CD8-positive, alpha-beta memory T cell (primary cell): ENCODE measurements around the gene CBARP. TPM values are rescaled to one million over a fixed set of nuclear protein-coding genes. Genes with fewer than 3 reads are reported as not detected.
"Not testable (repeated sequence)": the region's sequence is repeated elsewhere in the genome, so short reads cannot be mapped to it uniquely, and the experiment has no call there.

Experiments
- CTCF ChIA-PET: fragments of 350-600 bp; sonication (Branson Sonifier 250); formaldehyde crosslinking; loops from one replicate; lab custom pipeline; 2021; ENCODE audit warnings: antibody characterized with exemption; lab: Charles Lee
- POLR2A ChIA-PET: fragments of 350-600 bp; sonication (Branson Sonifier 250); formaldehyde crosslinking; loops from one replicate; lab custom pipeline; 2021; ENCODE audit warnings: antibody characterized with exemption; lab: Charles Lee
- DNase-seq, 5 donors: peaks; one replicate each; pipeline versions ENCODE4 v3.0.0 to v3.0.0-alpha.2; 2020 to 2022; ENCODE audit warnings: mixed read lengths in 1 of 5
- H3K27ac ChIP-seq: one replicate; pipeline ENCODE4 v1.7.0; 2013; ENCODE audit warnings: low read depth, mild to moderate bottlenecking, low read length, moderate library complexity
- H3K27me3 ChIP-seq: 2 replicates; pipeline ENCODE4 v1.7.0; 2013; ENCODE audit warnings: low read length, mild to moderate bottlenecking; ENCODE audit not compliant: insufficient read depth, poor library complexity, severe bottlenecking
- H3K36me3 ChIP-seq: 2 replicates; pipeline ENCODE4 v1.7.0; 2013; ENCODE audit warnings: mild to moderate bottlenecking, low read length, moderate library complexity; ENCODE audit not compliant: insufficient read depth
- H3K4me1 ChIP-seq: 2 replicates; pipeline ENCODE4 v1.7.0; 2013; ENCODE audit warnings: mild to moderate bottlenecking, low read length, moderate library complexity; ENCODE audit not compliant: insufficient read depth
- H3K4me3 ChIP-seq: 2 replicates; pipeline ENCODE4 v1.7.0; 2013; ENCODE audit warnings: mild to moderate bottlenecking, low read length
- H3K9me3 ChIP-seq: 2 replicates; pipeline ENCODE4 v1.7.0; 2013; ENCODE audit warnings: mild to moderate bottlenecking, low read length
- H3K27ac Mint-ChIP-seq, 8 donors: one replicate each; pipeline ENCODE4 v1.8.0; 2020 to 2021; ENCODE audit warnings: mixed read lengths in 8 of 8, mild to moderate bottlenecking in 6 of 8, inconsistent platforms in 3 of 8, moderate library complexity in 3 of 8
- H3K27me3 Mint-ChIP-seq, 2 donors: one replicate each; pipeline ENCODE4 v1.8.0; 2020 to 2021; ENCODE audit warnings: mixed read lengths in 2 of 2, mild to moderate bottlenecking in 1 of 2, moderate library complexity in 1 of 2
- H3K36me3 Mint-ChIP-seq, 3 donors: one replicate each; pipeline ENCODE4 v1.8.0; 2020 to 2021; ENCODE audit warnings: mixed read lengths in 3 of 3, inconsistent platforms in 1 of 3, mild to moderate bottlenecking in 1 of 3
- H3K4me1 Mint-ChIP-seq, 3 donors: one replicate each; pipeline ENCODE4 v1.8.0; 2020 to 2021; ENCODE audit warnings: mixed read lengths in 3 of 3, inconsistent platforms in 1 of 3, mild to moderate bottlenecking in 1 of 3
- H3K4me3 Mint-ChIP-seq, 7 donors: one replicate each; pipeline ENCODE4 v1.8.0; 2020 to 2021; ENCODE audit warnings: mixed read lengths in 7 of 7, mild to moderate bottlenecking in 6 of 7, moderate library complexity in 4 of 7, inconsistent platforms in 2 of 7
- H3K9me3 Mint-ChIP-seq, 5 donors: one replicate each; pipeline ENCODE4 v1.8.0; 2020 to 2022; ENCODE audit warnings: mixed read lengths in 5 of 5, mild to moderate bottlenecking in 3 of 5, moderate library complexity in 2 of 5, inconsistent platforms in 1 of 5
- polyA plus RNA-seq: library from polyadenylated mRNA; unstranded; fragments of 300-500 nt; fragmentation: Illumina TruSeq; gene quantifications from one replicate; pipeline ENCODE4 v1.2.3, GENCODE V29; 2021
- total RNA-seq, 2 experiments: library from RNA; stranded (reverse); gene quantifications; one replicate each; pipeline ENCODE4 v1.2.3, GENCODE V29; 2021

The CBARP gene
- total and polyA plus RNA-seq, 3 experiments from 2014 or later = 0.22 to 0.80 TPM; not detected in 1

- Mint-ChIP-seq H3K27ac (peak overlapping the region; percentile 79 to 98 (median 92)), H3K4me1 (peaks cover 17 to 52% (median 30%) of the 10 kb centered on the region in 3 donors), H3K9me3 (no peaks in the 10 kb centered on the region), H3K27me3 (no peaks in the 10 kb centered on the region), H3K4me3 (peak overlapping the region; percentile 92 to 98 (median 95)), H3K36me3 (peaks cover 0 to 27% (median 0%) of the 10 kb centered on the region in 3 donors)
- peak overlapping the region; percentile 90 for H3K4me3 ChIP-seq
- H3K4me1 ChIP-seq = peaks cover 46% of the 10 kb centered on the region
- DNase-seq = peak in 3 of 5 donors; percentile 22 to 32 (median 29)
- no peaks in the 10 kb centered on the region for H3K9me3 ChIP-seq
- H3K27me3 ChIP-seq = no peaks in the 10 kb centered on the region
- peak overlapping the region; percentile 67 for H3K27ac ChIP-seq
- POLR2A ChIA-PET = interaction anchor here (0.6 to 1.0 kb wide), 3 partner anchors 116 to 570 kb away, joined by 3 to 12 read pairs (median 6); no protein-coding TSS in a partner anchor
- CTCF ChIA-PET = no interaction called here
- H3K36me3 ChIP-seq = no peaks in the 10 kb centered on the region
Measured at GRCh38 chr19:1206864-1207450, 30.8 kb downstream of the CBARP start.

DNA sequence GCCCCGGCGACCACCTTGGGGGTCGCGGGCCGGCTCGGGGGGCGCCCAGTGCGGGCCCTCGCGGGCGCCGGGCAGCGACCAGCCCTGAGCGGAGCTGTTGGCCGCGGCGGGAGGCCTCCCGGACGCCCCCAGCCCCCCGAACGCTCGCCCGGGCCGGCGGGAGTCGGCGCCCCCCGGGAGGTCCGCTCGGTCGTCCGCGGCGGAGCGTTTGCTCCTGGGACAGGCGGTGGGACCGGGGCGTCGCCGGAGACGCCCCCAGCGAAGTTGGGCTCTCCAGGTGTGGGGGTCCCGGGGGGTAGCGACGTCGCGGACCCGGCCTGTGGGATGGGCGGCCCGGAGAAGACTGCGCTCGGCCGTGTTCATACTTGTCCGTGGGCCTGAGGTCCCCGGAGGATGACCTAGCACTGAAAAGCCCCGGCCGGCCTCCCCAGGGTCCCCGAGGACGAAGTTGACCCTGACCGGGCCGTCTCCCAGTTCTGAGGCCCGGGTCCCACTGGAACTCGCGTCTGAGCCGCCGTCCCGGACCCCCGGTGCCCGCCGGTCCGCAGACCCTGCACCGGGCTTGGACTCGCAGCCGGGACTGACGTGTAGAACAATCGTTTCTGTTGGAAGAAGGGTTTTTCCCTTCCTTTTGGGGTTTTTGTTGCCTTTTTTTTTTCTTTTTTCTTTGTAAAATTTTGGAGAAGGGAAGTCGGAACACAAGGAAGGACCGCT is 31.5 kb downstream of the CBARP start:
- no peaks in the 10 kb centered on the region for H3K9me3 Mint-ChIP-seq
- H3K4me3 ChIP-seq = peak overlapping the region; percentile 90
- H3K27ac Mint-ChIP-seq = peak overlapping the region; percentile 79 to 98 (median 92)
- no peaks in the 10 kb centered on the region for H3K27me3 ChIP-seq
- CTCF ChIA-PET = no interaction called here
- H3K27me3 Mint-ChIP-seq = no peaks in the 10 kb centered on the region
- no peak for DNase-seq
- peaks cover 0 to 22% (median 0%) of the 10 kb centered on the region in 3 donors for H3K36me3 Mint-ChIP-seq
- peak overlapping the region; percentile 67 for H3K27ac ChIP-seq
- H3K4me3 Mint-ChIP-seq = peak overlapping the region; percentile 92 to 98 (median 95)
- H3K9me3 ChIP-seq = no peaks in the 10 kb centered on the region
- no peaks in the 10 kb centered on the region for H3K36me3 ChIP-seq
- H3K4me1 ChIP-seq = peaks cover 40% of the 10 kb centered on the region
- POLR2A ChIA-PET = interaction anchor here (0.6 to 1.0 kb wide), 3 partner anchors 116 to 570 kb away, joined by 3 to 12 read pairs (median 6); no protein-coding TSS in a partner anchor
- peaks cover 17 to 47% (median 27%) of the 10 kb centered on the region in 3 donors for H3K4me1 Mint-ChIP-seq

DNA sequence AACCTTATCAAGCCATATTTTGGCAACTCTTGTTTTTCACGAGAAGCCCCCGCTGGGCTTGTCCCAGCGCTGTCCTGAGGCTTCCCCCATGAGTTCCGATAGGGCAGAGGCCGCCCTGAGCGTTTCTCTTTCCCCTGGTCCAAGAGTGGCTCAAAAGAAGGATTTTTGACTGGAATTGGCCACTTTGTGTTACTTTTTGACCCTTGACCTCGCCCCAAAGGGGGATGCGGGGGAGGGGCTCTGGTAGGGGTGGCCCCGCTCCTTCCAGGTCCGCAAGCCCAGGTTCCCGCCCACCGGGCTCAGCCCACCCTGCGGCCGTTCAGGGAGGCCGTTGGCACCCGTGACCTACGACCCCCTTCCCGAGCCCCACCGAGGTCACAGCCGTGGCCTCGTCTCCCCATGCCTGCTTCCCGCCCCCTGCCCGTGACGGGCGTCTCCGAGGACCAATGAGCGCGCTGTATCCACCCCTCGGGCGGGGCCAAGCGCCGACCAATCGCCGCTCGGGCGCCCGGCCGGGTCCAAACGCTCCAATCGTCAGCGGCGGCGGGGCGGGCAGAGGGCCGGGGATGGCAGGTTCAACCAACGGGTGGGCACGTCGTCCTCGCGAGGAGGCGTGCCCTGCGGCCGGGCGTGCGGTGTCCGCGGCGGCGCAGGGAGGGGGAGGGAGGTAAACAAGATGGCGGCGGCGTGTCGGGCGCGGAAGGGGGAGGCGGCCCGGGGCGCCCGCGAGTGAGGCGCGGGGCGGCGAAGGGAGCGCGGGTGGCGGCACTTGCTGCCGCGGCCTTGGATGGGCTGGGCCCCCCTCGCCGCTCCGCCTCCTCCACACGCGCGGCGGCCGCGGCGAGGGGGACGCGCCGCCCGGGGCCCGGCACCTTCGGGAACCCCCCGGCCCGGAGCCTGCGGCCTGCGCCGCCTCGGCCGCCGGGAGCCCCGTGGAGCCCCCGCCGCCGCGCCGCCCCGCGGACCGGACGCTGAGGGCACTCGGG is 32.4 kb downstream of the CBARP start, which contains the start of gene STK11:
STK11 (plus strand) TSS at position 665 of the 986 bp plus-strand sequence. CDS start 1,136 bp downstream, outside the sequence.
- peak within 1 kb of the TSS; percentile 92 to 98 (median 95) for H3K4me3 Mint-ChIP-seq
- H3K4me1 ChIP-seq = peaks cover 40% of the 10 kb centered on the region
- POLR2A ChIA-PET = interaction anchor here (0.6 kb wide), 1 partner anchor 168 kb away, joined by 3 read pairs; no protein-coding TSS in a partner anchor
- CTCF ChIA-PET = no interaction called here
- H3K27me3 Mint-ChIP-seq = no peaks in the 10 kb centered on the region
- no peaks in the 10 kb centered on the region for H3K36me3 ChIP-seq
- peak within 1 kb of the TSS; percentile 67 for H3K27ac ChIP-seq
- no peaks in the 10 kb centered on the region for H3K9me3 ChIP-seq
- peak; percentile 99 to 100 (median 99) for DNase-seq
- H3K36me3 Mint-ChIP-seq = peaks cover 0 to 19% (median 0%) of the 10 kb centered on the region in 3 donors
- H3K4me1 Mint-ChIP-seq = peaks cover 17 to 42% (median 25%) of the 10 kb centered on the region in 3 donors
- H3K27ac Mint-ChIP-seq = peak within 1 kb of the TSS; percentile 79 to 98 (median 92)
- no peaks in the 10 kb centered on the region for H3K9me3 Mint-ChIP-seq
- H3K27me3 ChIP-seq = no peaks in the 10 kb centered on the region
- H3K4me3 ChIP-seq = peak within 1 kb of the TSS; percentile 90

- H3K4me1 ChIP-seq = peaks cover 24% of the 10 kb centered on the region
- H3K27ac ChIP-seq, H3K36me3 ChIP-seq, H3K9me3 Mint-ChIP-seq, H3K27me3 Mint-ChIP-seq, DNase-seq, H3K4me3 ChIP-seq, H3K36me3 Mint-ChIP-seq, H3K27me3 ChIP-seq, H3K4me3 Mint-ChIP-seq, H3K9me3 ChIP-seq: not testable (repeated sequence)
- ChIA-PET POLR2A (interaction anchor here (0.6 kb wide), 1 partner anchor 68 kb away, joined by 3 read pairs; no protein-coding TSS in a partner anchor), CTCF (interaction anchor here (1.2 to 2.9 kb wide), 3 partner anchors 19 to 136 kb away, joined by 3 to 13 read pairs (median 6); no protein-coding TSS in a partner anchor)
- peak overlapping the region in 1 of 8 donors; percentile 69 for H3K27ac Mint-ChIP-seq
- peaks cover 12 to 18% (median 13%) of the 10 kb centered on the region in 3 donors for H3K4me1 Mint-ChIP-seq
Measured at GRCh38 chr19:1200614-1201013, 37.2 kb downstream of the CBARP start.

GRCh38 chr19:1199531-1199930 is 38.3 kb downstream of the CBARP start:
- no peak overlapping the region for H3K4me3 Mint-ChIP-seq
- ChIA-PET CTCF (interaction anchor here (0.6 to 2.9 kb wide), 4 partner anchors 13 to 135 kb away, joined by 3 to 13 read pairs (median 4); no protein-coding TSS in a partner anchor), POLR2A (interaction anchor here (1.3 kb wide), 1 partner anchor 93 kb away, joined by 3 read pairs; no protein-coding TSS in a partner anchor)
- H3K27me3 Mint-ChIP-seq = no peaks in the 10 kb centered on the region
- no peak overlapping the region for H3K27ac Mint-ChIP-seq
- Histone ChIP-seq H3K36me3 (no peaks in the 10 kb centered on the region), H3K4me1 (peaks cover 17% of the 10 kb centered on the region), H3K4me3 (no peak overlapping the region), H3K27me3 (no peaks in the 10 kb centered on the region), H3K9me3 (no peaks in the 10 kb centered on the region), H3K27ac (no peak overlapping the region)
- H3K9me3 Mint-ChIP-seq = no peaks in the 10 kb centered on the region
- H3K36me3 Mint-ChIP-seq = no peaks in the 10 kb centered on the region
- H3K4me1 Mint-ChIP-seq = peaks cover 12 to 14% (median 13%) of the 10 kb centered on the region in 3 donors
- DNase-seq = no peak

DNA sequence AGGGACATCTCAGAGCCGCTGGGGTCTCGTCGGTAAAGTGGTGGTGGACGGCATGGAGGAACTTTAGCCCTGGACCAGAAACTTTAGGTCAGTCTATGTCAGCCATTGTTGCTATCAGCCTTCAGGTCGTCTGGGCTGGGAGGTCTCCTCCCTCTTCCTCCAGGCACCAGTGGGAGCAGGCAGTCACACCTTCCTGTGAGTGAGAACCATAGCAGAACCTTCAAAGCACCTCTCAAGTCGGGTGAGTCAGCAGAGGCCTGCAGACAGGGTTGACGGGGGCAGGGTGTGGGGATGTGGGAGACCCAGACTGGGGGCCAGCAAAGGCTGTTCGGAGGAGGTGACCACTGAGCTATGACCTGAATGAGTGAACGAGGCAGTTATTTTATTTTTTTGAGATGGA is 48.4 kb downstream of the CBARP start:
- ChIA-PET CTCF (no interaction called here), POLR2A (no interaction called here)
- no peaks in the 10 kb centered on the region for H3K9me3 Mint-ChIP-seq
- Histone ChIP-seq H3K27ac (peak overlapping the region; percentile 33), H3K9me3 (no peaks in the 10 kb centered on the region), H3K36me3 (no peaks in the 10 kb centered on the region), H3K4me3 (no peak overlapping the region), H3K4me1 (peaks cover 30% of the 10 kb centered on the region), H3K27me3 (no peaks in the 10 kb centered on the region)
- peak overlapping the region; percentile 17 to 92 (median 75) for H3K27ac Mint-ChIP-seq
- peaks cover 19 to 27% (median 22%) of the 10 kb centered on the region in 3 donors for H3K4me1 Mint-ChIP-seq
- peak in 2 of 5 donors; percentile 37 to 73 for DNase-seq
- peaks cover 0 to 2% of the 10 kb centered on the region in 2 donors for H3K27me3 Mint-ChIP-seq
- H3K4me3 Mint-ChIP-seq = peak overlapping the region in 6 of 7 donors; percentile 18 to 66 (median 46)
- no peaks in the 10 kb centered on the region for H3K36me3 Mint-ChIP-seq

DNA sequence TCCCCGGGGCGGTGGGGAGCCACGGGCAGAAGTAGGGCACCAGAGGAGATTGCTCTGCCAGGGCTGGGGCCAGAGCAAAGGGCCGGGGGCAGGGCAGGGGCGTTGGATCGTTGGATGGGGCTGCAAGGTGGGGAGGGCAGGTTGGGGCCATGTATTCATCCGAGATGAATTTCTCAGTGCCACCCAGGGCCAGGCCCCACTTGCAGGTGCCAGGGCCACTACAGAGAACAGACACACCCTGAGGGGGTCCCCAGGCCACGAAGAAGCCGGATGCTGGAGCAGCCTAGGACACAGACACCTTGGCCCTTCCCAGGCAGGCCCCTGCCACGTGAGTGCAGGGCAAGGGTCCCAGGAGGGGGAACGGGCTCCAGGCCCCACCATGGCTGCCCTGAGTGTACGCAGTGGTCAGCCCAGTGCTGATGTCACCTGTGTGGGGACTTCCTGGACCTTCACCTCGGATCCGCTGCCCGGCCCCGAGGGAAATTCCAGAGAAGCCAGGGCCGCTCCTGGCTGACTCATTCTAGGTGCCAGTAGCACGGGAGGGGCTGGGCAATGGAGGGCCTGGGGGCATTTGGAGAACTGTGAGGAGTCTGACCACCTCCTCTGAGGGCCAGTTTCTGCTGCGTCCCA is 54.1 kb downstream of the CBARP start:
- Histone ChIP-seq H3K27me3 (no peaks in the 10 kb centered on the region), H3K27ac (no peak overlapping the region), H3K9me3 (no peaks in the 10 kb centered on the region), H3K4me1 (peaks cover 7% of the 10 kb centered on the region), H3K36me3 (no peaks in the 10 kb centered on the region), H3K4me3 (no peak overlapping the region)
- H3K27ac Mint-ChIP-seq = no peak overlapping the region
- no peak overlapping the region for H3K4me3 Mint-ChIP-seq
- no peaks in the 10 kb centered on the region for H3K9me3 Mint-ChIP-seq
- H3K36me3 Mint-ChIP-seq = no peaks in the 10 kb centered on the region
- H3K4me1 Mint-ChIP-seq = peaks cover 8 to 12% (median 9%) of the 10 kb centered on the region in 3 donors
- no peak for DNase-seq
- ChIA-PET CTCF (no interaction called here), POLR2A (no interaction called here)
- peaks cover 5% of the 10 kb centered on the region in 2 donors for H3K27me3 Mint-ChIP-seq
